B cell (primary cell): ENCODE data around the gene SDSL. TPM values are rescaled to one million over a fixed set of nuclear protein-coding genes. Genes with fewer than 3 reads are reported as not detected.

ENCODE experiments used
- ATAC-seq: fragments of 200-7000 bp; cut with Tn5 transposase; one replicate; pipeline ENCODE4 v1.10.0; 2021; ENCODE audit warnings: low read depth, mild to moderate bottlenecking, moderate number of reproducible peaks, moderate library complexity
- CTCF ChIA-PET: fragments of 350-600 bp; sonication (Branson Sonifier 250); formaldehyde crosslinking; loops from one replicate; lab custom pipeline; 2021; ENCODE audit warnings: antibody characterized with exemption, inconsistent platforms; lab: Charles Lee
- POLR2A ChIA-PET: fragments of 350-600 bp; sonication (Branson Sonifier 250); formaldehyde crosslinking; loops from one replicate; lab custom pipeline; 2021; ENCODE audit warnings: antibody characterized with exemption; lab: Charles Lee
- DNase-seq: peaks from one replicate; pipeline ENCODE4 v3.0.0; 2013
- H2AFZ ChIP-seq: 2 replicates; pipeline ENCODE4 v1.6.1; 2012; ENCODE audit warnings: mild to moderate bottlenecking, low read depth, low read length; ENCODE audit not compliant: insufficient read depth, poor library complexity, severe bottlenecking
- H3K27ac ChIP-seq, 2 donors: 1 replicate in 1 of 2; 2 replicates in 1 of 2; pipeline ENCODE4 v1.5.1; 2012 to 2013; ENCODE audit warnings: low read length in 2 of 2, mild to moderate bottlenecking in 2 of 2, moderate library complexity in 1 of 2
- H3K27me3 ChIP-seq, 4 experiments: fragments of 200-600 bp in 1 of 4; sonication (generic) in 1 of 4; replicated peaks in 1 of 4; 1 replicate in 2 of 4; 2 replicates in 2 of 4; pipeline versions ENCODE4 v1.6.1 to v1.7.0; 2013 to 2016; ENCODE audit warnings: low read length in 3 of 4, mild to moderate bottlenecking in 2 of 4, mixed read lengths in 1 of 4, moderate library complexity in 1 of 4; ENCODE audit not compliant: insufficient read depth in 4 of 4, control insufficient read depth in 3 of 4; ENCODE audit errors: control extremely low read depth in 1 of 4
- H3K36me3 ChIP-seq, 2 experiments: replicated peaks in 1 of 2; 1 replicate in 1 of 2; 2 replicates in 1 of 2; pipeline versions ENCODE4 v1.6.1 to v1.7.1; 2013; ENCODE audit warnings: low read length in 1 of 2; ENCODE audit not compliant: insufficient read depth in 2 of 2, control insufficient read depth in 1 of 2; ENCODE audit errors: control extremely low read depth in 1 of 2, extremely low read depth in 1 of 2
- H3K4me1 ChIP-seq, 2 donors: fragments of 200-600 bp in 1 of 2; sonication (generic) in 1 of 2; 1 replicate in 1 of 2; 2 replicates in 1 of 2; pipeline versions ENCODE4 v1.5.1 to v1.6.1; 2013 to 2017; ENCODE audit warnings: low read length in 2 of 2; ENCODE audit not compliant: control insufficient read depth in 2 of 2, insufficient read depth in 2 of 2
- H3K4me2 ChIP-seq: replicated peaks from 2 replicates; pipeline ENCODE3; 2012; ENCODE audit warnings: mild to moderate bottlenecking, low read depth, low read length; ENCODE audit not compliant: poor library complexity, severe bottlenecking
- H3K4me3 ChIP-seq, 5 experiments: fragments of 200-600 bp in 1 of 5; sonication (generic) in 1 of 5; 1 replicate in 3 of 5; 2 replicates in 2 of 5; pipeline versions ENCODE4 v1.5.1 to v1.7.0; 2011 to 2016; ENCODE audit warnings: low read length in 4 of 5, mild to moderate bottlenecking in 4 of 5, low read depth in 2 of 5, control low read depth in 1 of 5, moderate library complexity in 1 of 5; ENCODE audit not compliant: insufficient read depth in 1 of 5; ENCODE audit errors: control extremely low read depth in 1 of 5, extremely low read depth in 1 of 5
- H3K79me2 ChIP-seq: fragments of 200-600 bp; sonication (generic); one replicate; pipeline ENCODE4 v1.6.0; 2016; ENCODE audit warnings: low read length; ENCODE audit not compliant: control insufficient read depth, insufficient read depth
- H3K9ac ChIP-seq: fragments of 200-600 bp; sonication (generic); 2 replicates; pipeline ENCODE4 v1.6.1; 2017; ENCODE audit warnings: mild to moderate bottlenecking, low read length, moderate library complexity
- H3K9me3 ChIP-seq, 3 donors: one replicate each; pipeline versions ENCODE4 v1.6.1 to v1.7.1; 2013; ENCODE audit warnings: low read length in 2 of 3; ENCODE audit not compliant: control insufficient read depth in 2 of 3, insufficient read depth in 1 of 3; ENCODE audit errors: control extremely low read depth in 1 of 3
- H4K20me1 ChIP-seq: 2 replicates; pipeline ENCODE4 v1.6.0; 2012; ENCODE audit warnings: mild to moderate bottlenecking, low read length; ENCODE audit not compliant: insufficient read depth, control insufficient read depth, poor library complexity, severe bottlenecking
- H3K27ac Mint-ChIP-seq: one replicate; pipeline ENCODE4 v1.8.0; 2021; ENCODE audit warnings: mixed read lengths
- H3K27me3 Mint-ChIP-seq: one replicate; pipeline ENCODE4 v1.8.0; 2021; ENCODE audit warnings: mixed read lengths
- H3K4me1 Mint-ChIP-seq: one replicate; pipeline ENCODE4 v1.8.0; 2021; ENCODE audit warnings: mixed read lengths
- H3K4me3 Mint-ChIP-seq: one replicate; pipeline ENCODE4 v1.8.0; 2021; ENCODE audit warnings: mixed read lengths
- H3K9me3 Mint-ChIP-seq: one replicate; pipeline ENCODE4 v1.8.0; 2022; ENCODE audit warnings: mixed read lengths; ENCODE audit not compliant: insufficient read depth
- EZH2 ChIP-seq: IDR thresholded peaks from 2 replicates; pipeline ENCODE4 v1.6.1; 2012; ENCODE audit warnings: borderline replicate concordance, low read depth, mild to moderate bottlenecking, moderate library complexity, low read length; ENCODE audit not compliant: insufficient read depth, poor library complexity, severe bottlenecking
- WGBS: methylation state at CpG from one replicate; pipeline ENCODE4 v1.1.5; 2013; ENCODE audit warnings: missing lambda C conversion rate; ENCODE audit not compliant: insufficient coverage; 5-methylcytosine and 5-hydroxymethylcytosine counted together
- intact Hi-C: fragments of 100-400 bp; cut with micrococcal nuclease; formaldehyde crosslinking; loops from one replicate; pipeline ENCODE4 v1.10.0; 2022
- polyA plus RNA-seq: library from polyadenylated mRNA; depleted of rRNA; stranded (reverse); fragments of >200 nt; gene quantifications from 2 replicates; pipeline ENCODE4 v1.2.3, GENCODE V29; 2012
- total RNA-seq, 2 donors: library from RNA; stranded (reverse); fragments of 120-200 nt in 1 of 2; gene quantifications; 1 replicate in 1 of 2; 2 replicates in 1 of 2; pipeline versions ENCODE4 v1.2.3 to v1.2.4, GENCODE V29; 2013 to 2022
- TF ChIP-seq, protein P1 (sequence below): fragments of 200-600 bp; IDR thresholded peaks from one replicate; pipeline ENCODE4 v1.8.0; 2022; ENCODE audit warnings: antibody characterized with exemption, mild to moderate bottlenecking

SDSL gene
- total and polyA plus RNA-seq, 2 donors (not counting 1 experiment from before 2014, with no cell fraction given), result 0.15 to 0.64 TPM

DNA sequence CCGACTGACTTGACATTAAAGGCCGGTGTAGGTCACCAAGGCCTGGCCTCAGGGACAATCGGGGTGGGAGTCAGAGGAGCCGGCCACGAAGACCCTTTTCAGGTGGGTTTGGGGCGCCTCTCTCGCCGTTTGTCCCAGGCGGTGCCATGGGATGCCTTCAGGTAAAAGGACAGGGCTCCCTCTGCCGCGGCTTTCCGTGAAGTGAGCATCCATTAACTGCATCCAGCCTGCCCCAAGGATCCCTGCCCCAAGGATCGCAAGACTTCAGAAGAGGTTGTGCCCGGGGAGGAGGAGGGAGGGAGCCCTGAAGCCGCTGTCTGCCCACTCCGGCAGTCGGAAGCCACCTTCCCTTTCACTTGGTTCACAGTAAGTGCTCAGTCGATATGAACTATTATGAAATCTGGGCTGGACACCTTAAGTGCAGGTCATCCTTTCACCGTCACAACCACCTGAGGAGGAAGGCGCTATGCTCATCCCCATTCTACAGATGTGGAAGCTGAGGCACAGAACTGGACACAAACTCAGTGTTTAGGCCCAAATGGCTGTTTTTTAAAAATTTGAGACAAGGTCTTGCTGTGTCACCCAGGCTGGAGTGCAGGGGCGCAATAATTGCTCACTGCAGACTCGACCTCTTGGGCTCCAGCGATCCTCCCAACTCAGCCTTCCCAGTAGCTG, 19.5 kb upstream of the SDSL start:
- Histone ChIP-seq H2AFZ (no peak overlapping the region), H3K4me1 (no peaks in the 10 kb centered on the region), H4K20me1 (no peaks in the 10 kb centered on the region), H3K36me3 (no peaks in the 10 kb centered on the region), H3K9me3 (no peaks in the 10 kb centered on the region), H3K4me2 (no peak overlapping the region), H3K4me3 (no peak overlapping the region), H3K9ac (no peak overlapping the region), H3K27ac (no peak overlapping the region), H3K79me2 (no peaks in the 10 kb centered on the region), H3K27me3 (peaks cover 0 to 22% (median 1%) of the 10 kb centered on the region in 4 experiments)
- H3K9me3 Mint-ChIP-seq, result no peaks in the 10 kb centered on the region
- WGBS, result 94% methylated on average over 18 of the region's 23 CpGs
- CTCF ChIA-PET, result no interaction called here
- H3K27ac Mint-ChIP-seq, result no peak overlapping the region
- ATAC-seq, result no peak
- no peaks in the 10 kb centered on the region for H3K4me1 Mint-ChIP-seq
- TF ChIP-seq EZH2, result no peak
- TF ChIP-seq, protein P1, sequence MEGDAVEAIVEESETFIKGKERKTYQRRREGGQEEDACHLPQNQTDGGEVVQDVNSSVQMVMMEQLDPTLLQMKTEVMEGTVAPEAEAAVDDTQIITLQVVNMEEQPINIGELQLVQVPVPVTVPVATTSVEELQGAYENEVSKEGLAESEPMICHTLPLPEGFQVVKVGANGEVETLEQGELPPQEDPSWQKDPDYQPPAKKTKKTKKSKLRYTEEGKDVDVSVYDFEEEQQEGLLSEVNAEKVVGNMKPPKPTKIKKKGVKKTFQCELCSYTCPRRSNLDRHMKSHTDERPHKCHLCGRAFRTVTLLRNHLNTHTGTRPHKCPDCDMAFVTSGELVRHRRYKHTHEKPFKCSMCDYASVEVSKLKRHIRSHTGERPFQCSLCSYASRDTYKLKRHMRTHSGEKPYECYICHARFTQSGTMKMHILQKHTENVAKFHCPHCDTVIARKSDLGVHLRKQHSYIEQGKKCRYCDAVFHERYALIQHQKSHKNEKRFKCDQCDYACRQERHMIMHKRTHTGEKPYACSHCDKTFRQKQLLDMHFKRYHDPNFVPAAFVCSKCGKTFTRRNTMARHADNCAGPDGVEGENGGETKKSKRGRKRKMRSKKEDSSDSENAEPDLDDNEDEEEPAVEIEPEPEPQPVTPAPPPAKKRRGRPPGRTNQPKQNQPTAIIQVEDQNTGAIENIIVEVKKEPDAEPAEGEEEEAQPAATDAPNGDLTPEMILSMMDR, result no peak
- no peak overlapping the region for H3K4me3 Mint-ChIP-seq
- POLR2A ChIA-PET, result no interaction called here
- peaks cover 18% of the 10 kb centered on the region for H3K27me3 Mint-ChIP-seq
- intact Hi-C loops, result no loop called here
- DNase-seq, result no peak
